CD8-positive, alpha-beta memory T cell (primary cell): ENCODE data around the gene TRIM72. TPM values are rescaled to one million over a fixed set of nuclear protein-coding genes. Genes with fewer than 3 reads are reported as not detected.
A peak's percentile ranks its signal among the peaks of the same experiment; 100 is the strongest.

Source experiments
- CTCF ChIA-PET: fragments of 350-600 bp; sonication (Branson Sonifier 250); formaldehyde crosslinking; loops from one replicate; lab custom pipeline; 2021; ENCODE audit warnings: antibody characterized with exemption; lab: Charles Lee
- POLR2A ChIA-PET: fragments of 350-600 bp; sonication (Branson Sonifier 250); formaldehyde crosslinking; loops from one replicate; lab custom pipeline; 2021; ENCODE audit warnings: antibody characterized with exemption; lab: Charles Lee
- DNase-seq, 5 donors: peaks; one replicate each; pipeline versions ENCODE4 v3.0.0 to v3.0.0-alpha.2; 2020 to 2022; ENCODE audit warnings: mixed read lengths in 1 of 5
- H3K27ac ChIP-seq: one replicate; pipeline ENCODE4 v1.7.0; 2013; ENCODE audit warnings: low read depth, mild to moderate bottlenecking, low read length, moderate library complexity
- H3K27me3 ChIP-seq: 2 replicates; pipeline ENCODE4 v1.7.0; 2013; ENCODE audit warnings: low read length, mild to moderate bottlenecking; ENCODE audit not compliant: insufficient read depth, poor library complexity, severe bottlenecking
- H3K36me3 ChIP-seq: 2 replicates; pipeline ENCODE4 v1.7.0; 2013; ENCODE audit warnings: mild to moderate bottlenecking, low read length, moderate library complexity; ENCODE audit not compliant: insufficient read depth
- H3K4me1 ChIP-seq: 2 replicates; pipeline ENCODE4 v1.7.0; 2013; ENCODE audit warnings: mild to moderate bottlenecking, low read length, moderate library complexity; ENCODE audit not compliant: insufficient read depth
- H3K4me3 ChIP-seq: 2 replicates; pipeline ENCODE4 v1.7.0; 2013; ENCODE audit warnings: mild to moderate bottlenecking, low read length
- H3K9me3 ChIP-seq: 2 replicates; pipeline ENCODE4 v1.7.0; 2013; ENCODE audit warnings: mild to moderate bottlenecking, low read length
- H3K27ac Mint-ChIP-seq, 8 donors: one replicate each; pipeline ENCODE4 v1.8.0; 2020 to 2021; ENCODE audit warnings: mixed read lengths in 8 of 8, mild to moderate bottlenecking in 6 of 8, inconsistent platforms in 3 of 8, moderate library complexity in 3 of 8
- H3K27me3 Mint-ChIP-seq, 2 donors: one replicate each; pipeline ENCODE4 v1.8.0; 2020 to 2021; ENCODE audit warnings: mixed read lengths in 2 of 2, mild to moderate bottlenecking in 1 of 2, moderate library complexity in 1 of 2
- H3K36me3 Mint-ChIP-seq, 3 donors: one replicate each; pipeline ENCODE4 v1.8.0; 2020 to 2021; ENCODE audit warnings: mixed read lengths in 3 of 3, inconsistent platforms in 1 of 3, mild to moderate bottlenecking in 1 of 3
- H3K4me1 Mint-ChIP-seq, 3 donors: one replicate each; pipeline ENCODE4 v1.8.0; 2020 to 2021; ENCODE audit warnings: mixed read lengths in 3 of 3, inconsistent platforms in 1 of 3, mild to moderate bottlenecking in 1 of 3
- H3K4me3 Mint-ChIP-seq, 7 donors: one replicate each; pipeline ENCODE4 v1.8.0; 2020 to 2021; ENCODE audit warnings: mixed read lengths in 7 of 7, mild to moderate bottlenecking in 6 of 7, moderate library complexity in 4 of 7, inconsistent platforms in 2 of 7
- H3K9me3 Mint-ChIP-seq, 5 donors: one replicate each; pipeline ENCODE4 v1.8.0; 2020 to 2022; ENCODE audit warnings: mixed read lengths in 5 of 5, mild to moderate bottlenecking in 3 of 5, moderate library complexity in 2 of 5, inconsistent platforms in 1 of 5
- polyA plus RNA-seq: library from polyadenylated mRNA; unstranded; fragments of 300-500 nt; fragmentation: Illumina TruSeq; gene quantifications from one replicate; pipeline ENCODE4 v1.2.3, GENCODE V29; 2021
- total RNA-seq, 2 experiments: library from RNA; stranded (reverse); gene quantifications; one replicate each; pipeline ENCODE4 v1.2.3, GENCODE V29; 2021

The TRIM72 gene
- total and polyA plus RNA-seq, 3 experiments from 2014 or later = not detected

- Mint-ChIP-seq H3K36me3 (no peaks in the 10 kb centered on the region), H3K9me3 (peaks cover 0 to 2% (median 0%) of the 10 kb centered on the region in 5 donors), H3K27ac (no peak overlapping the region), H3K27me3 (peaks cover 0 to 4% of the 10 kb centered on the region in 2 donors), H3K4me3 (no peak overlapping the region), H3K4me1 (peaks cover 10 to 16% (median 11%) of the 10 kb centered on the region in 3 donors)
- ChIA-PET CTCF (no interaction called here), POLR2A (no interaction called here)
- no peaks in the 10 kb centered on the region for H3K9me3 ChIP-seq
- H3K4me3 ChIP-seq = no peak overlapping the region
- no peaks in the 10 kb centered on the region for H3K27me3 ChIP-seq
- H3K27ac ChIP-seq = no peak overlapping the region
- H3K36me3 ChIP-seq = no peaks in the 10 kb centered on the region
- DNase-seq = no peak
- peaks cover 8% of the 10 kb centered on the region for H3K4me1 ChIP-seq
These were observed 37.5 kb downstream of the TRIM72 start for GRCh38 chr16:31251435-31251834.

GRCh38 chr16:31253642-31254045, 39.7 kb downstream of the TRIM72 start:
- no peak for DNase-seq
- POLR2A ChIA-PET = no interaction called here

GRCh38 chr16:31256466-31256865, 42.5 kb downstream of the TRIM72 start:
- no peaks in the 10 kb centered on the region for H3K9me3 Mint-ChIP-seq
- ChIA-PET POLR2A (no interaction called here), CTCF (interaction anchor here (1.3 kb wide), 1 partner anchor 11 kb away, joined by 3 read pairs; no protein-coding TSS in a partner anchor)
- Histone ChIP-seq H3K36me3 (no peaks in the 10 kb centered on the region), H3K27ac (no peak overlapping the region), H3K27me3 (no peaks in the 10 kb centered on the region), H3K4me3 (no peak overlapping the region), H3K4me1 (peaks cover 13% of the 10 kb centered on the region), H3K9me3 (no peaks in the 10 kb centered on the region)
- H3K27me3 Mint-ChIP-seq = peaks cover 0 to 1% of the 10 kb centered on the region in 2 donors
- H3K36me3 Mint-ChIP-seq = no peaks in the 10 kb centered on the region
- H3K27ac Mint-ChIP-seq = no peak overlapping the region
- no peak overlapping the region for H3K4me3 Mint-ChIP-seq
- DNase-seq = no peak
- peaks cover 24 to 26% (median 26%) of the 10 kb centered on the region in 3 donors for H3K4me1 Mint-ChIP-seq

More at GRCh38 chr16:31253642-31254045, 39.7 kb downstream of the TRIM72 start:
- no peaks in the 10 kb centered on the region for H3K27me3 ChIP-seq
- peaks cover 0 to 4% of the 10 kb centered on the region in 2 donors for H3K27me3 Mint-ChIP-seq
- H3K36me3 Mint-ChIP-seq = no peaks in the 10 kb centered on the region
- H3K9me3 Mint-ChIP-seq = peaks cover 0 to 2% (median 0%) of the 10 kb centered on the region in 5 donors
- peak overlapping the region; percentile 54 for H3K27ac ChIP-seq
- peaks cover 10 to 16% (median 11%) of the 10 kb centered on the region in 3 donors for H3K4me1 Mint-ChIP-seq
- CTCF ChIA-PET = no interaction called here
- no peaks in the 10 kb centered on the region for H3K36me3 ChIP-seq
- no peak overlapping the region for H3K4me3 ChIP-seq
- peak overlapping the region in 6 of 8 donors; percentile 29 to 87 (median 51) for H3K27ac Mint-ChIP-seq
- peak overlapping the region in 2 of 7 donors; percentile 33 to 34 for H3K4me3 Mint-ChIP-seq
- no peaks in the 10 kb centered on the region for H3K9me3 ChIP-seq
- H3K4me1 ChIP-seq = peaks cover 8% of the 10 kb centered on the region

GRCh38 chr16:31258366-31258765, 44.4 kb downstream of the TRIM72 start:
- ChIA-PET CTCF (interaction anchor here (0.9 kb wide), 1 partner anchor 27 kb away, joined by 3 read pairs; no protein-coding TSS in a partner anchor), POLR2A (no interaction called here)
- no peak overlapping the region for H3K27ac Mint-ChIP-seq
- H3K36me3 Mint-ChIP-seq = peaks cover 0 to 1% (median 0%) of the 10 kb centered on the region in 3 donors
- peaks cover 32 to 44% (median 39%) of the 10 kb centered on the region in 3 donors for H3K4me1 Mint-ChIP-seq
- no peaks in the 10 kb centered on the region for H3K9me3 Mint-ChIP-seq
- no peak overlapping the region for H3K4me3 Mint-ChIP-seq
- Histone ChIP-seq H3K4me1 (peaks cover 16% of the 10 kb centered on the region), H3K27ac (no peak overlapping the region), H3K27me3 (no peaks in the 10 kb centered on the region), H3K4me3 (no peak overlapping the region), H3K9me3 (no peaks in the 10 kb centered on the region), H3K36me3 (no peaks in the 10 kb centered on the region)
- DNase-seq = no peak
- H3K27me3 Mint-ChIP-seq = peaks cover 0 to 1% of the 10 kb centered on the region in 2 donors

- no peaks in the 10 kb centered on the region for H3K9me3 Mint-ChIP-seq
- Histone ChIP-seq H3K27ac (no peak overlapping the region), H3K27me3 (no peaks in the 10 kb centered on the region), H3K36me3 (no peaks in the 10 kb centered on the region), H3K4me3 (no peak overlapping the region), H3K9me3 (no peaks in the 10 kb centered on the region), H3K4me1 (peaks cover 21% of the 10 kb centered on the region)
- peaks cover 32 to 40% (median 37%) of the 10 kb centered on the region in 3 donors for H3K4me1 Mint-ChIP-seq
- peak overlapping the region; percentile 1 to 91 (median 81) for H3K4me3 Mint-ChIP-seq
- ChIA-PET POLR2A (no interaction called here), CTCF (no interaction called here)
- peak overlapping the region in 7 of 8 donors; percentile 1 to 92 (median 80) for H3K27ac Mint-ChIP-seq
- no peak for DNase-seq
- peaks cover 0 to 1% (median 0%) of the 10 kb centered on the region in 3 donors for H3K36me3 Mint-ChIP-seq
- H3K27me3 Mint-ChIP-seq = peaks cover 0 to 1% of the 10 kb centered on the region in 2 donors
These were observed 46.4 kb downstream of the TRIM72 start for GRCh38 chr16:31260136-31260931.

GRCh38 chr16:31262084-31262483, 48.2 kb downstream of the TRIM72 start:
- Mint-ChIP-seq H3K27ac (peak overlapping the region in 2 of 8 donors; percentile 58 to 74), H3K4me1 (peaks cover 41 to 49% (median 44%) of the 10 kb centered on the region in 3 donors), H3K27me3 (peaks cover 0 to 1% of the 10 kb centered on the region in 2 donors), H3K36me3 (peaks cover 0 to 1% (median 0%) of the 10 kb centered on the region in 3 donors), H3K4me3 (peak overlapping the region in 5 of 7 donors; percentile 35 to 59 (median 51)), H3K9me3 (no peaks in the 10 kb centered on the region)
- H3K36me3 ChIP-seq = no peaks in the 10 kb centered on the region
- DNase-seq = no peak
- CTCF ChIA-PET = interaction anchor here (0.5 to 1.3 kb wide), 2 partner anchors 121 to 1666 kb away, joined by 3 to 4 read pairs; no protein-coding TSS in a partner anchor
- peaks cover 30% of the 10 kb centered on the region for H3K4me1 ChIP-seq
- no peak overlapping the region for H3K27ac ChIP-seq
- no peaks in the 10 kb centered on the region for H3K9me3 ChIP-seq
- H3K4me3 ChIP-seq = no peak overlapping the region
- POLR2A ChIA-PET = no interaction called here
- H3K27me3 ChIP-seq = no peaks in the 10 kb centered on the region

GRCh38 chr16:31265329-31266245, 51.7 kb downstream of the TRIM72 start:
- peak overlapping the region in 6 of 7 donors; percentile 27 to 86 (median 68) for H3K4me3 Mint-ChIP-seq
- H3K36me3 Mint-ChIP-seq = peaks cover 0 to 1% (median 0%) of the 10 kb centered on the region in 3 donors
- Histone ChIP-seq H3K4me1 (peaks cover 17% of the 10 kb centered on the region), H3K27me3 (no peaks in the 10 kb centered on the region), H3K36me3 (no peaks in the 10 kb centered on the region), H3K4me3 (no peak overlapping the region), H3K27ac (no peak overlapping the region), H3K9me3 (no peaks in the 10 kb centered on the region)
- CTCF ChIA-PET = interaction anchor here (1.5 kb wide), 1 partner anchor 8 kb away, joined by 3 read pairs; no protein-coding TSS in a partner anchor
- peaks cover 32 to 41% (median 40%) of the 10 kb centered on the region in 3 donors for H3K4me1 Mint-ChIP-seq
- POLR2A ChIA-PET = interaction anchor here (0.6 kb wide), 1 partner anchor 109 kb away, joined by 9 read pairs; no protein-coding TSS in a partner anchor
- peak in 4 of 5 donors; percentile 37 to 76 (median 54) for DNase-seq
- H3K27ac Mint-ChIP-seq = peak overlapping the region in 7 of 8 donors; percentile 73 to 93 (median 82)
- H3K27me3 Mint-ChIP-seq = peaks cover 4% of the 10 kb centered on the region in 2 donors
- H3K9me3 Mint-ChIP-seq = no peaks in the 10 kb centered on the region
